Sigmoid colon (tissue), 4 donors: ENCODE results near the gene CTNNA1.

ENCODE experiments used
- EP300 ChIP-seq, 4 donors: sonication (generic); formaldehyde crosslinking; IDR thresholded peaks; one replicate each; pipeline ENCODE4 v1.6.1; 2017; ENCODE audit warnings: antibody characterized with exemption in 4 of 4
- TF ChIP-seq, protein P1 (sequence below), 4 experiments: fragments of 450-650 bp in 3 of 4; fragments of 200-600 bp in 1 of 4; IDR thresholded peaks; one replicate each; pipeline ENCODE4 v1.5.1; 2016 to 2019; ENCODE audit warnings: antibody characterized with exemption in 4 of 4, mild to moderate bottlenecking in 3 of 4, moderate library complexity in 2 of 4

DNA sequence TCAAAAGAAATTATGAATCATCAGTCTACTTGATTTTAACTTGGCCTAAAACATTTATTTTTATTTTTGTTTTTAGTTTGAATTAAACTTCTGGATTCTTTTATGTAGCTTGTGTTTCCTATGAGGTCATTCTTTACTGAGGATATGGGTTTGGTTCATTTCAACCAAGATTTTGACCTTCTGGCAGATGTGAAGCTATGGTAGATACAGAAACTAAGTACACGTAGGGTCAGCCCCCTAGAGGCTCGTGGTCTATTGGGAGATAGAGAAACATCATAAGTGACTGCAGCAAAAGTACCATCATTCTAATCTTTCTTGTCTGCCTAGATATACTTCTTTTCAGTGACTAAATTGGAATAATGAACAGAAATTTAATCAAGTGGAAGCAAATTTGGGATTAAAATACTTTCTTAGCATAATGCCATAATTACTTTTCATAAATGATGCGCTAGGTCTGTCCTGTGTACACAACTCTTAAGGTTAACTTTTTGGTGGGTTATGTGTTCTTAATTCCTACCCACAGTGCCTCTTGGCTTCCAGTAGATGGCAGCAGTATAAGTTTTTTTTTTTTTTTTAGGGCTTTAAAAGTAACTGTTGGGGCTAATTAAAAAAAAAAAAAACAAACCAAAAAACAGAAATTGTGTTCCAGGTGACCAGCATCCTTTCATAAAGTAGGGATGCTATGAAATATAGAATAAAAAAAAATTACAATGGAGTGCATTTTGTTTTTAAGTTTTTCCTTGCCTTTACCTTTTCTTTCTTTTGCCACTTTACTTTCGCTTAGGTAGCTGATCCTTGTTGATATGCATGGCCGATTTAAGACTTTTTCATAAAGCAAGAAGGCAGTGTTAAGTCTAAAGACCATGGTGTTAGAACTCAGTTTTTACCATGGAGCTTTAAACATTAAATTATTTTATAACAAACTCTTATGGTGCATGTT is 72.0 kb downstream of the CTNNA1 start:
- TF ChIP-seq, protein P1, sequence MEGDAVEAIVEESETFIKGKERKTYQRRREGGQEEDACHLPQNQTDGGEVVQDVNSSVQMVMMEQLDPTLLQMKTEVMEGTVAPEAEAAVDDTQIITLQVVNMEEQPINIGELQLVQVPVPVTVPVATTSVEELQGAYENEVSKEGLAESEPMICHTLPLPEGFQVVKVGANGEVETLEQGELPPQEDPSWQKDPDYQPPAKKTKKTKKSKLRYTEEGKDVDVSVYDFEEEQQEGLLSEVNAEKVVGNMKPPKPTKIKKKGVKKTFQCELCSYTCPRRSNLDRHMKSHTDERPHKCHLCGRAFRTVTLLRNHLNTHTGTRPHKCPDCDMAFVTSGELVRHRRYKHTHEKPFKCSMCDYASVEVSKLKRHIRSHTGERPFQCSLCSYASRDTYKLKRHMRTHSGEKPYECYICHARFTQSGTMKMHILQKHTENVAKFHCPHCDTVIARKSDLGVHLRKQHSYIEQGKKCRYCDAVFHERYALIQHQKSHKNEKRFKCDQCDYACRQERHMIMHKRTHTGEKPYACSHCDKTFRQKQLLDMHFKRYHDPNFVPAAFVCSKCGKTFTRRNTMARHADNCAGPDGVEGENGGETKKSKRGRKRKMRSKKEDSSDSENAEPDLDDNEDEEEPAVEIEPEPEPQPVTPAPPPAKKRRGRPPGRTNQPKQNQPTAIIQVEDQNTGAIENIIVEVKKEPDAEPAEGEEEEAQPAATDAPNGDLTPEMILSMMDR (IDR thresholded peaks at IDR 0.05), result peak in 3 of 4 experiments; percentile 8 to 50 (median 35)
- no peak for TF ChIP-seq EP300 (IDR thresholded peaks at IDR 0.05)
